CD14-positive monocyte (primary cell): ENCODE data around the gene FKBP5. TPM values are rescaled to one million over a fixed set of nuclear protein-coding genes. Genes with fewer than 3 reads are reported as not detected.

Source experiments
- DNase-seq, 3 donors: peaks; one replicate each; pipeline ENCODE4 v3.0.0-alpha.2; 2011 to 2022
- H2AFZ ChIP-seq: 2 replicates; pipeline ENCODE4 v1.6.0; 2012; ENCODE audit warnings: mild to moderate bottlenecking, low read depth, low read length, inconsistent platforms; ENCODE audit not compliant: insufficient read depth, poor library complexity, severe bottlenecking
- H3K27ac ChIP-seq, 2 donors: 1 replicate in 1 of 2; 2 replicates in 1 of 2; pipeline ENCODE4 v1.5.1; 2012 to 2013; ENCODE audit warnings: low read length in 2 of 2, control low read depth in 1 of 2, inconsistent platforms in 1 of 2, low read depth in 1 of 2, mild to moderate bottlenecking in 1 of 2
- H3K27me3 ChIP-seq, 2 donors: one replicate each; pipeline versions ENCODE4 v1.6.0 to v1.6.1; 2011 to 2013; ENCODE audit warnings: low read length in 2 of 2; ENCODE audit not compliant: control insufficient read depth in 2 of 2, insufficient read depth in 2 of 2
- H3K36me3 ChIP-seq, 2 donors: replicated peaks in 1 of 2; 1 replicate in 1 of 2; 2 replicates in 1 of 2; pipeline versions ENCODE4 v1.5.1 to v1.6.1; 2012 to 2013; ENCODE audit warnings: low read length in 2 of 2, control low read depth in 1 of 2, inconsistent platforms in 1 of 2, mild to moderate bottlenecking in 1 of 2; ENCODE audit not compliant: insufficient read depth in 2 of 2, control insufficient read depth in 1 of 2
- H3K4me1 ChIP-seq, 2 donors: 1 replicate in 1 of 2; 2 replicates in 1 of 2; pipeline versions ENCODE4 v1.5.1 to v1.6.1; 2012 to 2013; ENCODE audit warnings: low read length in 2 of 2, control low read depth in 1 of 2, inconsistent platforms in 1 of 2, mild to moderate bottlenecking in 1 of 2, moderate library complexity in 1 of 2; ENCODE audit not compliant: insufficient read depth in 2 of 2, control insufficient read depth in 1 of 2
- H3K4me2 ChIP-seq: replicated peaks from 2 replicates; pipeline ENCODE3; 2012; ENCODE audit warnings: low read length, moderate library complexity, mild to moderate bottlenecking; ENCODE audit not compliant: poor library complexity, severe bottlenecking; ENCODE audit errors: extremely low read depth
- H3K4me3 ChIP-seq, 3 experiments: fragments of 200-600 bp in 1 of 3; sonication (generic) in 1 of 3; replicated peaks in 1 of 3; 1 replicate in 2 of 3; 2 replicates in 1 of 3; pipeline ENCODE4 v1.5.1; 2011 to 2013; ENCODE audit warnings: low read length in 3 of 3, mild to moderate bottlenecking in 3 of 3, control low read depth in 2 of 3, low read depth in 2 of 3, inconsistent platforms in 1 of 3, moderate library complexity in 1 of 3
- H3K79me2 ChIP-seq: 2 replicates; pipeline ENCODE4 v1.6.0; 2012; ENCODE audit warnings: mild to moderate bottlenecking, control low read depth, inconsistent platforms, low read length, moderate library complexity; ENCODE audit not compliant: insufficient read depth
- H3K9ac ChIP-seq: 2 replicates; pipeline ENCODE4 v1.6.0; 2017; ENCODE audit warnings: low read length, mild to moderate bottlenecking; ENCODE audit not compliant: insufficient read depth, poor library complexity, severe bottlenecking
- H3K9me3 ChIP-seq, 2 donors: replicated peaks in 1 of 2; 1 replicate in 1 of 2; 2 replicates in 1 of 2; pipeline versions ENCODE4 v1.5.1 to v1.6.1; 2012 to 2013; ENCODE audit warnings: low read length in 2 of 2, control low read depth in 1 of 2; ENCODE audit not compliant: control insufficient read depth in 1 of 2, insufficient read depth in 1 of 2
- H4K20me1 ChIP-seq: 2 replicates; pipeline ENCODE4 v1.6.0; 2012; ENCODE audit warnings: mild to moderate bottlenecking, low read length, control low read depth, moderate library complexity; ENCODE audit not compliant: insufficient read depth
- H3K27ac Mint-ChIP-seq, 7 donors: one replicate each; pipeline ENCODE4 v1.8.0; 2020; ENCODE audit warnings: mild to moderate bottlenecking in 7 of 7, mixed read lengths in 7 of 7, moderate library complexity in 6 of 7, inconsistent platforms in 2 of 7
- H3K27me3 Mint-ChIP-seq, 3 donors: one replicate each; pipeline ENCODE4 v1.8.0; 2021 to 2022; ENCODE audit warnings: low read depth in 3 of 3, mild to moderate bottlenecking in 3 of 3, mixed read lengths in 3 of 3, moderate library complexity in 3 of 3, inconsistent platforms in 1 of 3
- H3K36me3 Mint-ChIP-seq, 2 donors: one replicate each; pipeline ENCODE4 v1.8.0; 2020; ENCODE audit warnings: mixed read lengths in 2 of 2, inconsistent platforms in 1 of 2, mild to moderate bottlenecking in 1 of 2
- H3K4me1 Mint-ChIP-seq: one replicate; pipeline ENCODE4 v1.8.0; 2020; ENCODE audit warnings: mild to moderate bottlenecking, mixed read lengths
- H3K4me3 Mint-ChIP-seq, 2 donors: one replicate each; pipeline ENCODE4 v1.8.0; 2020; ENCODE audit warnings: mild to moderate bottlenecking in 2 of 2, mixed read lengths in 2 of 2, moderate library complexity in 1 of 2
- H3K9me3 Mint-ChIP-seq, 7 donors: one replicate each; pipeline ENCODE4 v1.8.0; 2020 to 2022; ENCODE audit warnings: mixed read lengths in 7 of 7, mild to moderate bottlenecking in 6 of 7, moderate library complexity in 6 of 7, inconsistent platforms in 2 of 7
- WGBS: methylation state at CpG from one replicate; pipeline ENCODE4 v1.1.5; 2013; ENCODE audit warnings: missing lambda C conversion rate; ENCODE audit not compliant: insufficient coverage; 5-methylcytosine and 5-hydroxymethylcytosine counted together
- intact Hi-C, 2 donors: fragments of 100-400 bp; cut with micrococcal nuclease; formaldehyde crosslinking; loops; one replicate each; pipeline versions ENCODE4 v1.15.0 to v1.15.1; 2023
- polyA plus RNA-seq, 3 donors: library from polyadenylated mRNA; depleted of rRNA in 1 of 3; unstranded in 2 of 3; stranded (reverse) in 1 of 3; fragments of 300-500 nt in 2 of 3; fragments of >200 nt in 1 of 3; fragmentation: Illumina TruSeq in 2 of 3; gene quantifications; 1 replicate in 2 of 3; 2 replicates in 1 of 3; pipeline ENCODE4 v1.2.3, GENCODE V29; 2012 to 2021
- TF ChIP-seq, protein P1 (sequence below): fragments of 200-600 bp; IDR thresholded peaks from one replicate; pipeline ENCODE4 v1.8.0; 2022; ENCODE audit warnings: antibody characterized with exemption, mild to moderate bottlenecking

The FKBP5 gene
- polyA plus RNA-seq, 3 donors: 20.2 to 58.5 (median 56.9) TPM

GRCh38 chr6:35733633-35734032, 44.9 kb upstream of the FKBP5 start:
- Histone ChIP-seq H3K79me2 (peaks cover 2% of the 10 kb centered on the region), H3K4me2 (no peak overlapping the region), H4K20me1 (no peaks in the 10 kb centered on the region), H3K4me3 (no peak overlapping the region), H3K27me3 (no peaks in the 10 kb centered on the region), H3K36me3 (no peaks in the 10 kb centered on the region), H2AFZ (no peak overlapping the region), H3K27ac (no peak overlapping the region), H3K9ac (no peak overlapping the region), H3K4me1 (peaks cover 41 to 65% of the 10 kb centered on the region in 2 donors), H3K9me3 (no peaks in the 10 kb centered on the region)
- intact Hi-C loops: loop anchor here (5.0 to 10.0 kb wide), 2 partner anchors 41 to 439 kb away; partner anchors contain the start of gene DEF6 (in 1 of the 2)
- no peaks in the 10 kb centered on the region for H3K27me3 Mint-ChIP-seq
- TF ChIP-seq, protein P1, sequence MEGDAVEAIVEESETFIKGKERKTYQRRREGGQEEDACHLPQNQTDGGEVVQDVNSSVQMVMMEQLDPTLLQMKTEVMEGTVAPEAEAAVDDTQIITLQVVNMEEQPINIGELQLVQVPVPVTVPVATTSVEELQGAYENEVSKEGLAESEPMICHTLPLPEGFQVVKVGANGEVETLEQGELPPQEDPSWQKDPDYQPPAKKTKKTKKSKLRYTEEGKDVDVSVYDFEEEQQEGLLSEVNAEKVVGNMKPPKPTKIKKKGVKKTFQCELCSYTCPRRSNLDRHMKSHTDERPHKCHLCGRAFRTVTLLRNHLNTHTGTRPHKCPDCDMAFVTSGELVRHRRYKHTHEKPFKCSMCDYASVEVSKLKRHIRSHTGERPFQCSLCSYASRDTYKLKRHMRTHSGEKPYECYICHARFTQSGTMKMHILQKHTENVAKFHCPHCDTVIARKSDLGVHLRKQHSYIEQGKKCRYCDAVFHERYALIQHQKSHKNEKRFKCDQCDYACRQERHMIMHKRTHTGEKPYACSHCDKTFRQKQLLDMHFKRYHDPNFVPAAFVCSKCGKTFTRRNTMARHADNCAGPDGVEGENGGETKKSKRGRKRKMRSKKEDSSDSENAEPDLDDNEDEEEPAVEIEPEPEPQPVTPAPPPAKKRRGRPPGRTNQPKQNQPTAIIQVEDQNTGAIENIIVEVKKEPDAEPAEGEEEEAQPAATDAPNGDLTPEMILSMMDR: no peak
- H3K36me3 Mint-ChIP-seq: no peaks in the 10 kb centered on the region
- H3K9me3 Mint-ChIP-seq: peaks cover 0 to 2% (median 0%) of the 10 kb centered on the region in 7 donors
- 88% methylated on average over 6 of the region's 8 CpGs for WGBS
- no peak overlapping the region for H3K4me3 Mint-ChIP-seq
- no peak overlapping the region for H3K27ac Mint-ChIP-seq
- no peak for DNase-seq
- peaks cover 48% of the 10 kb centered on the region for H3K4me1 Mint-ChIP-seq

DNA sequence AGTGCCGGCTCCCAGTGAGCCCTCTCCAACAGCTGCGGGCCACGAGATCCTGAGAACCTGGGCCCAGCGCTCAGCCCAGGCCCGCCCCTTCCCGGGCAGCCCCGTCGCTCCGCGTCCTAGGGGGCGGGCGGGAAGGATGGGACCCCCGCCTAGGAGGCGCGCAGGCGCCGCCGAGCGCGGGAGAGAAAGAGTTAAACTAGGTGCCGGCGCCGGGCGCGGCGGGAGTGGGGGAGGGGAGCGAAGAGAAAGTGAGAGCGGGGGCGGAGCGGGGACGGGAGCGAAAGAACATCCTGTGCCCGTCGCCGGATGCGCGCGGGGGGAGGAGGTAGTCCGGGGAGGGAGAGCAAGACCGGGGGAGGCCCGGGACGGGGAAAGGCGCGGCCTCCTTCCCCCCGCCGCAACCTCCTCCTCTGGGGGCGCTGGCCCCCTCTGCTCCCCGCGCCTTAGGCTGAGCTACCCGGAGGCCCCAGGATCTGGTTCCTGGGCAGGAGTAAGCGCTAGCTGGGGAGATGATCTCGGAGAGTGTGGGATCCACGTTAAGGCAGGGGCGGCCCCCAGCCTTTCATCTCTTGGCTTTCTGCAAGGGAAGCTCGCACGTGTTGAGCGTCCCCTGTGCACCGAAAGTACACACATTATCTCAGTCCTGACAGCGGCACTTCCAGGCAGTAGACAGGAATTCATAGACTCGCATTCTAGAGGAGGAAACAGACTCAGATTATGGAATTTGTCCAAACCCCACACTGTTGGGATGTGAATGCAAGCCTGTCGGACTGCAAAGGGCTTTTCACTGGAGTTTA, 43.2 kb upstream of the FKBP5 start:
- no peaks in the 10 kb centered on the region for H3K9me3 Mint-ChIP-seq
- H3K4me3 ChIP-seq: peak overlapping the region; percentile 76 to 95 (median 76)
- H3K4me1 Mint-ChIP-seq: peaks cover 58% of the 10 kb centered on the region
- H3K9me3 ChIP-seq: no peaks in the 10 kb centered on the region
- H2AFZ ChIP-seq: peak overlapping the region; percentile 93
- no peaks in the 10 kb centered on the region for H3K27me3 ChIP-seq
- peaks cover 10% of the 10 kb centered on the region for H3K79me2 ChIP-seq
- H3K27me3 Mint-ChIP-seq: peaks cover 0 to 2% (median 0%) of the 10 kb centered on the region in 3 donors
- H3K27ac Mint-ChIP-seq: peak overlapping the region; percentile 86 to 95 (median 93)
- no peaks in the 10 kb centered on the region for H3K36me3 ChIP-seq
- peak overlapping the region; percentile 97 for H3K4me2 ChIP-seq
- under 1% methylated on average over 47 of the region's 61 CpGs for WGBS
- DNase-seq: peak; percentile 55 to 59 (median 57)
- intact Hi-C loops: loop anchor here (5.0 to 10.0 kb wide), 2 partner anchors 40 to 437 kb away; partner anchors contain the start of gene DEF6 (in 1 of the 2)
- peak overlapping the region; percentile 83 to 92 for H3K4me3 Mint-ChIP-seq
- TF ChIP-seq, protein P1: no peak
- peaks cover 53 to 71% of the 10 kb centered on the region in 2 donors for H3K4me1 ChIP-seq
- H3K36me3 Mint-ChIP-seq: no peaks in the 10 kb centered on the region
- H4K20me1 ChIP-seq: no peaks in the 10 kb centered on the region
- H3K9ac ChIP-seq: peak overlapping the region; percentile 87
- peak overlapping the region; percentile 91 to 92 for H3K27ac ChIP-seq
